Measurements from ENCODE around the gene ANO5. TPM values are rescaled to one million over a fixed set of nuclear protein-coding genes. Genes with fewer than 3 reads are reported as not detected.

ANO5 gene
- total RNA-seq, 4 donors from 2014 or later = 3.3 to 12.6 (median 6.5) TPM

GRCh38 chr11:22173532-22173931, 19.4 kb upstream of the ANO5 start:
- Histone ChIP-seq H3K27ac (no peak overlapping the region), H3K27me3 (no peaks in the 10 kb centered on the region), H3K4me3 (no peak overlapping the region), H3K36me3 (no peaks in the 10 kb centered on the region), H3K9me3 (no peaks in the 10 kb centered on the region), H3K4me1 (no peaks in the 10 kb centered on the region)
- DNase-seq = no peak
- TF ChIP-seq POLR2A (IDR thresholded peaks at IDR 0.05) = no peak

GRCh38 chr11:22177186-22177585, 15.7 kb upstream of the ANO5 start:
- Histone ChIP-seq H3K9me3 (no peaks in the 10 kb centered on the region), H3K4me1 (no peaks in the 10 kb centered on the region), H3K27ac (no peak overlapping the region), H3K4me3 (no peak overlapping the region), H3K27me3 (no peaks in the 10 kb centered on the region), H3K36me3 (no peaks in the 10 kb centered on the region)
- no peak for DNase-seq
- TF ChIP-seq CTCF (IDR thresholded peaks at IDR 0.05) (no peak), POLR2A (IDR thresholded peaks at IDR 0.05) (no peak)

- H3K4me1 ChIP-seq = no peaks in the 10 kb centered on the region
- H3K27me3 ChIP-seq = no peaks in the 10 kb centered on the region
- no peak overlapping the region for H3K4me3 ChIP-seq
- TF ChIP-seq POLR2A (IDR thresholded peaks at IDR 0.05) = no peak
- TF ChIP-seq CTCF (IDR thresholded peaks at IDR 0.05) = no peak
- H3K9me3 ChIP-seq = no peaks in the 10 kb centered on the region
- no peak overlapping the region for H3K27ac ChIP-seq
- no peaks in the 10 kb centered on the region for H3K36me3 ChIP-seq
- DNase-seq = no peak
These were observed 13.3 kb upstream of the ANO5 start for GRCh38 chr11:22179626-22180025.

GRCh38 chr11:22180131-22180530, 12.8 kb upstream of the ANO5 start:
- H3K4me3 ChIP-seq = no peak overlapping the region
- H3K4me1 ChIP-seq = no peaks in the 10 kb centered on the region
- TF ChIP-seq POLR2A (IDR thresholded peaks at IDR 0.05) (no peak), CTCF (IDR thresholded peaks at IDR 0.05) (no peak)
- H3K36me3 ChIP-seq = no peaks in the 10 kb centered on the region
- no peaks in the 10 kb centered on the region for H3K27me3 ChIP-seq
- no peak for DNase-seq
- H3K27ac ChIP-seq = no peak overlapping the region
- H3K9me3 ChIP-seq = no peaks in the 10 kb centered on the region

- Histone ChIP-seq H3K36me3 (no peaks in the 10 kb centered on the region), H3K9me3 (no peaks in the 10 kb centered on the region), H3K4me3 (no peak overlapping the region), H3K27ac (no peak overlapping the region), H3K27me3 (no peaks in the 10 kb centered on the region), H3K4me1 (no peaks in the 10 kb centered on the region)
- TF ChIP-seq POLR2A (IDR thresholded peaks at IDR 0.05) = no peak
- TF ChIP-seq CTCF (IDR thresholded peaks at IDR 0.05) = no peak
- DNase-seq = no peak
These were observed 3.2 kb upstream of the ANO5 start for GRCh38 chr11:22189660-22190059.

- Histone ChIP-seq H3K36me3 (no peaks in the 10 kb centered on the region), H3K27ac (no peak overlapping the region), H3K4me3 (no peak overlapping the region), H3K27me3 (no peaks in the 10 kb centered on the region), H3K4me1 (no peaks in the 10 kb centered on the region), H3K9me3 (no peaks in the 10 kb centered on the region)
- no peak for DNase-seq
- TF ChIP-seq POLR2A (IDR thresholded peaks at IDR 0.05) (no peak), CTCF (IDR thresholded peaks at IDR 0.05) (no peak)
These were observed 1.9 kb upstream of the ANO5 start for GRCh38 chr11:22190827-22191463.
